Measurements from ENCODE around the gene PRKG1.

Gene PRKG1

DNA sequence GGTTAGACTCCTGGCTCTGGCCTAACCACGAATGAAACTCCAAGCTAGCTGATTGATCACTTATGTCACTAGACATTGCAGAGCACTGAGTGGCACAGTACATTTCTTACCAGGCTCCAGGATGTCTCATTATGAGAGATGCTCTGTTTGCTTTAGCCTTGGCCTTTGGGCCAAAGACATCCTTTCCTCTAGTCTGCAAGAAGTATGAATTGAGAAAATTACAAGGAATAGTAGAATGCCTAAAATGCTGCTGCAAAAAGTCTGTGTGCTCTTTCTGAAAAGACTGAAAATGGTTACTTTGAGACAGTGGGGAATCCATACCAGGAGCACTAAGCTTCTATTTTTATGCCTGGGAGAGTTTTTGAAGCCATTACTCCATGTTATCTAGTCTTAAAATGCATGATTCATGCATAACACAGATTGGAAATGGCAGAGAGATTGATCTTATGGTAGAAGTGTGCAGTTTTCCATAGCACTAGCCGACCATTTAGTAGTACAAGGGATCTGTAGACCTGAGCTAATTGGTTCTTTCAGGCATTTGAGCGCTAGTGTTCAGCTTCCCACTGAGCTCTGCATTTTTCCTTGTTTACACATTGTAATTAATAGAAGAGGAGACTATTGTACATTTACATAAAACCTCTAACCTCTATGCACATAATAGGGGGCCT, 303.8 kb downstream of the PRKG1 start:
- no peak for TF ChIP-seq REST (IDR thresholded peaks at IDR 0.05; ENCODE audit: insufficient read depth in 1 of 2, low read depth in 2 of 2, low read length in 2 of 2)
- no peak for TF ChIP-seq TAF1 (IDR thresholded peaks at IDR 0.05; ENCODE audit: borderline replicate concordance, insufficient read depth, low read length)
- TF ChIP-seq SIN3A (IDR thresholded peaks at IDR 0.05; ENCODE audit: borderline replicate concordance, insufficient read depth, low read length) = no peak
- TF ChIP-seq POLR2AphosphoS5 (IDR thresholded peaks at IDR 0.05; ENCODE audit: low read depth, low read length) = no peak
- no peak for TF ChIP-seq FOXP2 (optimal IDR thresholded peaks at IDR 0.05; ENCODE audit: borderline replicate concordance, extremely low read depth, extremely low read length, insufficient read depth)

- TF ChIP-seq FOXP2 (optimal IDR thresholded peaks at IDR 0.05; ENCODE audit: borderline replicate concordance, extremely low read depth, extremely low read length, insufficient read depth) = no peak
- no peak for TF ChIP-seq REST (IDR thresholded peaks at IDR 0.05; ENCODE audit: insufficient read depth in 1 of 2, low read depth in 2 of 2, low read length in 2 of 2)
- no peak for TF ChIP-seq POLR2AphosphoS5 (IDR thresholded peaks at IDR 0.05; ENCODE audit: low read depth, low read length)
- no peak for TF ChIP-seq SIN3A (IDR thresholded peaks at IDR 0.05; ENCODE audit: borderline replicate concordance, insufficient read depth, low read length)
- no peak for TF ChIP-seq TAF1 (IDR thresholded peaks at IDR 0.05; ENCODE audit: borderline replicate concordance, insufficient read depth, low read length)
Measured at GRCh38 chr10:51382181-51382580, 307.9 kb downstream of the PRKG1 start.

DNA sequence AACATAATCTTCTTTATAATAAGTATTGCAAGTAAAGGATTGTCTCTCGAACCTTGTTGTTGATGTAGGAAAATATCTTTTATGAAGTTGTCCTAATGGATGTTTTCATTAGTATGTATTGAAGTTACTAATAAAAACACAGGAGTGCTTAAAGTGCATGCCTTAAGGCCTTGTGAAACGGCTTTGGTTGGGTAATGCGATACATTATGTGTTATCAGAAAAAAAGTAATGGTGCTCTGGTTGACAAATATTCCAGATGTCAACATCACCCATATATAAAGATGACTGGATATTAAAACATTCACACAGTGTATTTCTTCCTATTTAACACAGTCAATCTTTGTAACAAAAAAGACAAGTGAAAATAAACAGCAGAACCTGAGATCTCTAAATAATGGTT, 310.7 kb downstream of the PRKG1 start:
- TF ChIP-seq TAF1 (IDR thresholded peaks at IDR 0.05; ENCODE audit: borderline replicate concordance, insufficient read depth, low read length) (no peak), REST (IDR thresholded peaks at IDR 0.05; ENCODE audit: insufficient read depth in 1 of 2, low read depth in 2 of 2, low read length in 2 of 2) (no peak), POLR2AphosphoS5 (IDR thresholded peaks at IDR 0.05; ENCODE audit: low read depth, low read length) (no peak), SIN3A (IDR thresholded peaks at IDR 0.05; ENCODE audit: borderline replicate concordance, insufficient read depth, low read length) (no peak), FOXP2 (optimal IDR thresholded peaks at IDR 0.05; ENCODE audit: borderline replicate concordance, extremely low read depth, extremely low read length, insufficient read depth) (no peak)

DNA sequence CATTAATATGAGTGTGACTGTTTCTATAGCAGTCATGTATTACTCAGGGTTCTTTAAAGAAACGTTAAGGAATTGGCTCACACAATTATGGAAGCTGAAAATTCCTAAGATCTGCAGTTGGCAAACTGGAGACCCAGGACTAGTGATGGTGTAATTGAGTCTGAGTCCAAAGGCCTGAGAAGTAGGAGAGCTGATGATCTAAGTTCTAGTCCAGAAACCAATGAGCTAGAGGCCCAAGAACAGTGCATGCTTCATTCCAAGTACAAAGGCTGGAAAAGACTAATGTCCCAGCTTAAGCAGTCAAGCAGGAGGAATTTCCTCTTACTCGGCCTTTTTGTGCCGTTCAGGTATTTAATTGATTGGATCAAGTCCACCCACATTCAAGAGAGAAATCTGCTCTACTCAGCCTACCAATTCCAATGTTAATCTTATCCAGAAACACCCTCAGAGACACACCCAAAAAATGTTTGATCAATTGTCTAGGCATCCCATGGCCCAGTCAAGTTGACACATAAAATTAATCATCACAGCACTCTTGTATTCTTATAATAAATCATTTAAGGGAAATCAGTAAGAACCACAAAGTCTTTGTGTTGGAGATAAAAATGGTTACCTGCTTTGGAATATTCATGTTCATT, 312.1 kb downstream of the PRKG1 start:
- TF ChIP-seq TAF1 (IDR thresholded peaks at IDR 0.05; ENCODE audit: borderline replicate concordance, insufficient read depth, low read length) = no peak
- no peak for TF ChIP-seq SIN3A (IDR thresholded peaks at IDR 0.05; ENCODE audit: borderline replicate concordance, insufficient read depth, low read length)

GRCh38 chr10:51389415-51390321, 315.4 kb downstream of the PRKG1 start:
- TF ChIP-seq FOXP2 (optimal IDR thresholded peaks at IDR 0.05; ENCODE audit: borderline replicate concordance, extremely low read depth, extremely low read length, insufficient read depth) = no peak
- TF ChIP-seq POLR2AphosphoS5 (IDR thresholded peaks at IDR 0.05; ENCODE audit: low read depth, low read length) = no peak
- TF ChIP-seq TAF1 (IDR thresholded peaks at IDR 0.05; ENCODE audit: borderline replicate concordance, insufficient read depth, low read length) = no peak
- no peak for TF ChIP-seq REST (IDR thresholded peaks at IDR 0.05; ENCODE audit: insufficient read depth in 1 of 2, low read depth in 2 of 2, low read length in 2 of 2)
- TF ChIP-seq SIN3A (IDR thresholded peaks at IDR 0.05; ENCODE audit: borderline replicate concordance, insufficient read depth, low read length) = no peak
